A204.1 (cell line): ENCODE measurements around the gene AIDA.

ENCODE experiments used
- FAIRE-seq: peaks from 2 replicates; lab custom pipeline; 2012; peaks lifted over from hg19 to GRCh38; lab: Jason Lieb, UNC

Gene AIDA

DNA sequence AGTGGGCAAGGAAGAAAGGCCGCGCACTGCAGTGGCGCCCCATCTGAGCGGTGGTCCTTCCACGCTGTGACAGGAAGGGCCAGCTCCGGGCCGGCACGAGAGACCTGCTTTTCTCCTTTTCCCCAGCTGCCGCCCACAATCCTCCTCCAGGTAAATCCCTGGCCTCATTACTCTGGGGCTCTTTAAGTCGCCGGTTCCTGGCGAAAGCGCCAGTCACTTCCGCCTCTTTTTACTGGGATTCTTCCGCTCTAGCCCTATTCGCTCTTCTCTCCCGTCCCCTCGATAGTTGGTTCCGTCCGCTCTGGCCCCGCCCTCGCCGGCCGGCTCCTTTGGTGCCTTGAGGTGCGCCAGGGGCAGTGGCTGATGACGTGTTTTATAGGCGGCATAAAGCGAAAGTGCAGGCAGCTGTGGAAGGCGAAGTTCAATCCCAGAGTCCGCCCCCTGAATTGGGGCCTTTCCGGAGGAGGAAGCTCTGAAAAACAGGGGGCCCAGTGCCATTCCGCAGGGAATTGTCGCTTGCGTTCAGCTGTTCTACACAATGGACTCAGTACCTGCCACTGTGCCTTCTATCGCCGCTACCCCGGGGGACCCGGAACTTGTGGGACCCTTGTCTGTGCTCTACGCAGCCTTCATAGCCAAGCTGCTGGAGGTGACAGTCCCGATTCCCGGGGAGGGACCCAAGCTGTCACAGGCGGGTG is 68.2 kb downstream of the AIDA start:
- peak; percentile 99 for FAIRE-seq

GRCh38 chr1:222643606-222643937 is 68.7 kb downstream of the AIDA start:
- FAIRE-seq = no peak

- no peak for FAIRE-seq
Observed at GRCh38 chr1:222642468-222642867, 69.8 kb downstream of the AIDA start.

DNA sequence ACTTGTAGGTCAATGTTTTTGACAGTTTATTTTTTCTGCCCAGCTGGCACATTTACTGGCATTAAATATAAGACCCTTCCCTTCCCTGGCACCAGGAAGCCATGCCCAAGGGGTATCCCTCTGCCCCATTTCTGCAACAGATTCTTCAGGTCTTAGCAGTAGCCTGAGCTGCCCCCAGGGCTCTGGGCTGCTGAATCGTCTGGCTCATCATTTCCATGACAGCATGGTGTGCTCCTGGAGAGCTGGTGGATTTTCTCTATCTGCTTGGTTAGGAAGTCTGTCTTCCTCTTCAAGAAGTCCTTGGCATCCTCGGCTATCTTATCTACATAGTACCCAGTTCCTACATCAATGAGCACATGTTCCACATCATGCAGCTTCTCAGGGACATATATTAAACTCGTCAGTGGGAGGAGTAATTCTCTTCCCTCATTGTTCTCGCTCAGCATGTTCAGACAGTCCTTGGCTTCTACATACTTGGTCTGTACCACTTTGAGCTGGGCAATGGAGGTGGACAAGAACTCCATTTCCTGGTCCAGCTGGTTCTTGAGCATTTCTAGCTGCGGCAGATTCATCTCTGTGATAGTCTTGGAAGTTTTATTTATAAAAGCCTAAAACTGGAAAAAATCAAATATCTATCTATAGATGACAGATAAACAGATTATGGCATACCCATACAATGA is 70.9 kb downstream of the AIDA start:
- FAIRE-seq = no peak

- FAIRE-seq = peak; percentile 93
Observed at GRCh38 chr1:222634180-222635013, 77.9 kb downstream of the AIDA start.

GRCh38 chr1:222632749-222633148 is 79.5 kb downstream of the AIDA start:
- FAIRE-seq = no peak

DNA sequence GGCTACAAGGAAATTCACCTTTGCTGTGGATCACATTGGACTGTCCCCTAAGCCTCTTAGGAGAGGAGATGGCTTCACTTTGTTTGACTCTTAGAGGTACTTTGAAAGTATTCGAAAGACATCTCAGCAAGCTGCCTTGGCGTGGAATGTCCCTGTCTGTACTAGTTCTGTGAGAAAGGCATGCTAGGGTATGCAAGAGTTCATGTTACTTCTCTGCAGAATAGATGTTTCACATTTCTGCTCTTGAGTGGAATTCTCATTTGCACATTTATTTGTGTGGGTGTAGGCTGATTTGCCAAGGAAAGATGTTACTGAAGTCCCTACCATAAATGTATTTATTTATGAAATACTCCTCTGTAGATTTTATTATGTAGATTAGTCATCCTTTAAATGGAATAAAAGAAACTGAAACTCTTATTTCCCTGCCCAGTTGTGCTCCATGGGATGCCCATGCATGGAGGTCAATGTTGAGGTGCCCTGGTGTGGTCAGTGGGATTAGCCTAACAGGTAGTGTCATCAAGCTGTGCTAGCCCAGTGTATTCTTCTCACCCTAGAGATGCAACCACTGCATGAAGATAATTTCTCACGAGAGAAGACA is 80.6 kb downstream of the AIDA start:
- no peak for FAIRE-seq

DNA sequence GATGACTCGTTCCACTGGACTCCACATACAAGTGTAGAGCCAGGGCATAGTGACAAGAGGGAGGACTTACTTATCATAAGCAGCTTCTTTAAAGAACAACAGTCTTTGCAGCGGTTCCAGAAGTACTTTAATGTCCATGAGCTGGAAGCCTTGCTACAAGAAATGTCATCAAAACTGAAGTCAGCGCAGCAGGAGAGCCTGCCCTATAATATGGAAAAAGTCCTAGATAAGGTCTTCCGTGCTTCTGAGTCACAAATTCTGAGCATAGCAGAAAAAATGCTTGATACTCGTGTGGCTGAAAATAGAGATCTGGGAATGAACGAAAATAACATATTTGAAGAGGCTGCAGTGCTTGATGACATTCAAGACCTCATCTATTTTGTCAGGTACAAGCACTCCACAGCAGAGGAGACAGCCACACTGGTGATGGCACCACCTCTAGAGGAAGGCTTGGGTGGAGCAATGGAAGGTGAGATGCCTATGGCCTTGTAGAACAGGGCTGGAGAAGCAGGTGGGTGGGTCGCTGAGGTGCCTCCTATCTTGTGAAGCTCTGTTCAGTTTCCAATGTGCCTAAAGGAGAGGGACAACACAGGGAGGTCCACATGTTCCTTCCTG is 82.3 kb downstream of the AIDA start:
- no peak for FAIRE-seq

GRCh38 chr1:222627232-222627631 is 85.1 kb downstream of the AIDA start:
- no peak for FAIRE-seq

DNA sequence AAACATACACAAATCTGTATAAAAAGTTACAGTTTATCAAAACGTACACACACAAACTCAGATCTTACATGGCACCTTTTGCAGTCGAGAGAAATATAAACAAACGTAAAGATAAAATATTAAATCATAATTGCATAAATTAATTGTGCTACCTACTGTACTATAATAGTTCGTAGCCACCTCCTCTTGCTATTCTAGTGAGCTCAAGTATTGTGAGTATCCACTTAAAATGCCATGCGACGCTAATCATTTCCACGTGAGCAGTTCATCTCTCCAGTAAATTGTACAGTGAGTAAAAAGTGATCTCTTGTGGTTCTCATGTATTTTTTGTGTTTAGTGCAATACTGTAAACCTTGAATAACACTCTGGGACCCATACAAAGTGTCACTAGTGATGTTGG is 88.1 kb downstream of the AIDA start:
- no peak for FAIRE-seq

DNA sequence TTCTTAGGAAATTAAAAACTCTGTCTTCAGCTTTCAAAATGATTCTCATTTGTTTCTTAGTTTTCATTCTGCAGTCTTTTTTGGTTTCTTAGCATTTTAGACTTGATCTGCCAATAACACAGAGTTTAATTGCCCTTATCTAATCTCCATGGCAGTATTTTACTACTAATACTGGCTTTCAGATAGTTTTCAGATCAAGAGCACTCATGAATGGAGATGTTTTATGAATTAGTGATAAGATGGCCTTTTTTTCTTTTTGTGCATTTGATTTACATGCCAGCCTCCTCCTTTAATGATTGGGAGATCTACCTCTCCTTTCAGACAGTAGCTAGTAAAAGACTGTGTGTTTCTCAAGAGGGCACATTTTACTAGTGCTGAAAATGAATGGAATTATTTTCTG is 88.8 kb downstream of the AIDA start:
- FAIRE-seq = no peak

DNA sequence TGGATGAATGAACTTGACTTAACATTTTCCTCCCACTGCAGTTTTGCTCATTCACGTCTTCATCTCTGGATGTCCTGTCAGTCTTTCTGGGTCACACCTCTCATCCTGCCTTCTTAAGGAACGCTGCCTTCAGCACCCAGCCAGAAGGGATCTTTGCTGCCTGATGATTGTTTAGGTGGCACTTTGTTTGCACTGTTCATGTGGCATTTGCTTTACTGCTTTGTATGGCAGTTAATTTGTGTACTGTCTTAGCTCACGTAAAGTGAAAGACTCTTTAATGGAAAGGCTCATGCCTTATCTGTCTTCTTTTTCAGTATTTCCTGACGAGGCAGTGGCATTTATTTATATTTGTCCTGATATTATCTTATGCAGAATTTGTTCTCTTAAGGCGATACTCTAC is 89.5 kb downstream of the AIDA start:
- FAIRE-seq = no peak

GRCh38 chr1:222620566-222620965 is 91.7 kb downstream of the AIDA start:
- FAIRE-seq = no peak

DNA sequence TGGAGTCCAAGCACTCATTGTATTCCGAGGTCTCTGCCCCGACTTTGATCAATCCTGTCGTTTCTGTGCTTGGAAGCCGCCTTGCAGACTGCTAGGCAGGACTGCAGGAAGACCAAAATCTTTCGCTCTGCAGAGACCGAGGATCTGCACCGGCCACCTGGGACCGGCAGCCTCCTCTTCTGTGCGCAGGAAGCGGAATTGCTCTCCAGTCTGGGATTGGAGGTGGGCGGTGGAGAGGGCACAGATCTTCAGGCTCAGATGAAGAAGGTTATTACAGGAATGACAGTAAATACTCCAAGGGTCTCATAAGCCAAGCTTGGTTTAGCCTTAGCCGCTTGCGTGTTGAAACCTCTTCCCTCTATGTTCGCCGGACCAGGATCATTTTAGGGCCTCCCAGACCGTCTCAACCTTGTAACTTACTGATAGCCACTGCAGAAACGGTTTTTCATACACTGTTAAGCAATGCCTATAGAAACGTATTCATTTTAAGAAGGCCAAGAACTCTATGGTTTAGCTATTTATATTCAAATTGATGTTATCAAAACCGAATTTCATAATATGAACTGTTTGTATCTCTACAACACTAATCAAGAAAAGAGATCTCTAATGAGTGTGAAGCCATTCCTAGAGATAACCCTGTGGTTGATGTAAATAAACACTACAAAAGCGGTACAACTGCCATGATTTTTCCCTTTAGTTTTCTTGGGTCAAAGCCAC is 93.3 kb downstream of the AIDA start:
- FAIRE-seq = no peak
